Astrocyte of the spinal cord (primary cell): Measurements from ENCODE around the gene HOXD8.

Source experiments
- DNase-seq: peaks from one replicate; pipeline ENCODE4 v3.0.0; 2011; ENCODE audit warnings: low read depth, low spot score
- H3K4me3 ChIP-seq: 2 replicates; pipeline ENCODE4 v1.5.1; 2011; ENCODE audit warnings: low read depth, mild to moderate bottlenecking, low read length, moderate library complexity
- CTCF ChIP-seq: IDR thresholded peaks from 2 replicates; pipeline ENCODE4 v1.5.1; 2012; ENCODE audit warnings: low read depth, mild to moderate bottlenecking, low read length, inconsistent platforms
- in situ Hi-C: cut with HindIII; loops from 2 replicates; pipeline ENCODE4 v1.10.0; 2017; ENCODE audit warnings: low sequenced_read_pairs

Gene HOXD8

GRCh38 chr2:176156807-176157498, 27.4 kb downstream of the HOXD8 start, which contains the start of gene HOXD3:
TSS of gene HOXD3 (plus strand) at chr2:176157307. CDS start at chr2:176169115, 11,808 bp downstream.
- DNase-seq, result no peak
- in situ Hi-C loops, result no loop called here
- TF ChIP-seq CTCF, result no peak
- peak within 1 kb of the TSS; percentile 32 for H3K4me3 ChIP-seq

GRCh38 chr2:176157499-176158185, 28.1 kb downstream of the HOXD8 start:
- peak overlapping the region; percentile 32 for H3K4me3 ChIP-seq
- in situ Hi-C loops, result no loop called here
- no peak for DNase-seq
- no peak for TF ChIP-seq CTCF

GRCh38 chr2:176158186-176158591, 28.7 kb downstream of the HOXD8 start:
- in situ Hi-C loops, result no loop called here
- peak overlapping the region; percentile 32 for H3K4me3 ChIP-seq
- no peak for DNase-seq
- TF ChIP-seq CTCF, result no peak

GRCh38 chr2:176158855-176159662, 29.6 kb downstream of the HOXD8 start:
- DNase-seq, result no peak
- TF ChIP-seq CTCF, result no peak
- in situ Hi-C loops, result no loop called here
- no peak overlapping the region for H3K4me3 ChIP-seq

GRCh38 chr2:176159663-176160250, 30.3 kb downstream of the HOXD8 start:
- no peak for TF ChIP-seq CTCF
- in situ Hi-C loops, result no loop called here
- no peak overlapping the region for H3K4me3 ChIP-seq
- DNase-seq, result no peak
